ENCODE results near the gene SYDE1.
A peak's percentile ranks its signal among the peaks of the same experiment; 100 is the strongest.

The SYDE1 gene

GRCh38 chr19:15108845-15109767 lies 1.9 kb downstream of the SYDE1 start:
- Histone ChIP-seq H3K14ac (ENCODE audit: low read length in 2 of 2) (no peak overlapping the region), H3K4ac (ENCODE audit: low read depth in 1 of 2, low read length in 2 of 2) (peak overlapping the region; percentile 71 to 93), H2BK15ac (ENCODE audit: low read depth, poor library complexity, severe bottlenecking) (no peak overlapping the region), H3K4me3 (ENCODE audit: insufficient read depth in 1 of 2, low read depth in 1 of 2, low read length in 2 of 2) (peak overlapping the region; percentile 86 to 89), H3K4me1 (ENCODE audit: control insufficient read depth, insufficient read depth, low read depth, low read length) (peaks cover 14% of the 10 kb centered on the region), H3K23ac (ENCODE audit: low read length in 2 of 2) (no peak overlapping the region), H3K27me3 (ENCODE audit: control insufficient read depth in 1 of 2, insufficient read depth in 1 of 2, low read length in 2 of 2) (no peaks in the 10 kb centered on the region), H2AK5ac (ENCODE audit: low read length, severe bottlenecking) (no peak overlapping the region), H3K36me3 (ENCODE audit: control insufficient read depth in 1 of 2, insufficient read depth in 2 of 2, low read depth in 1 of 2, low read length in 2 of 2) (peaks cover 45 to 53% of the 10 kb centered on the region in 2 experiments), H2BK5ac (ENCODE audit: low read depth, low read length, poor library complexity, severe bottlenecking) (no peak overlapping the region), H3K9ac (ENCODE audit: low read length) (peak overlapping the region; percentile 91), H2BK12ac (ENCODE audit: low read length in 2 of 2) (peak overlapping the region in 1 of 2 experiments; percentile 60), H3K4me2 (ENCODE audit: low read length, poor library complexity, severe bottlenecking) (peak overlapping the region; percentile 83), H4K8ac (ENCODE audit: low read length) (peak overlapping the region; percentile 66), H3K18ac (ENCODE audit: low read depth in 1 of 2, low read length in 2 of 2) (peak overlapping the region in 1 of 2 experiments; percentile 79), H3K9me3 (ENCODE audit: control insufficient read depth, low read length) (peaks cover 8% of the 10 kb centered on the region), H3K27ac (ENCODE audit: low read length, poor library complexity, severe bottlenecking) (no peak overlapping the region), H3K79me1 (replicated peaks; ENCODE audit: low read length, poor library complexity, severe bottlenecking) (peaks cover 22% of the 10 kb centered on the region), H4K91ac (ENCODE audit: low read length) (no peak overlapping the region), H2AFZ (ENCODE audit: low read depth, low read length) (no peak overlapping the region), H2BK120ac (ENCODE audit: low read depth, low read length) (no peak overlapping the region)
- no peak for DNase-seq
- 91% methylated on average over 21 of the region's 21 CpGs for WGBS

GRCh38 chr19:15109768-15110417 lies 2.7 kb downstream of the SYDE1 start:
- Histone ChIP-seq H4K91ac (ENCODE audit: low read length) (no peak overlapping the region), H2BK15ac (ENCODE audit: low read depth, poor library complexity, severe bottlenecking) (no peak overlapping the region), H3K23ac (ENCODE audit: low read length in 2 of 2) (no peak overlapping the region), H2BK12ac (ENCODE audit: low read length in 2 of 2) (no peak overlapping the region), H3K4me3 (ENCODE audit: insufficient read depth in 1 of 2, low read depth in 1 of 2, low read length in 2 of 2) (no peak overlapping the region), H3K27me3 (ENCODE audit: control insufficient read depth in 1 of 2, insufficient read depth in 1 of 2, low read length in 2 of 2) (no peaks in the 10 kb centered on the region), H2AFZ (ENCODE audit: low read depth, low read length) (no peak overlapping the region), H4K8ac (ENCODE audit: low read length) (no peak overlapping the region), H2BK120ac (ENCODE audit: low read depth, low read length) (no peak overlapping the region), H3K4me1 (ENCODE audit: control insufficient read depth, insufficient read depth, low read depth, low read length) (peaks cover 16% of the 10 kb centered on the region), H2BK5ac (ENCODE audit: low read depth, low read length, poor library complexity, severe bottlenecking) (no peak overlapping the region), H3K27ac (ENCODE audit: low read length, poor library complexity, severe bottlenecking) (no peak overlapping the region), H3K4me2 (ENCODE audit: low read length, poor library complexity, severe bottlenecking) (no peak overlapping the region), H3K14ac (ENCODE audit: low read length in 2 of 2) (no peak overlapping the region), H2AK5ac (ENCODE audit: low read length, severe bottlenecking) (no peak overlapping the region), H3K18ac (ENCODE audit: low read depth in 1 of 2, low read length in 2 of 2) (no peak overlapping the region), H3K36me3 (ENCODE audit: control insufficient read depth in 1 of 2, insufficient read depth in 2 of 2, low read depth in 1 of 2, low read length in 2 of 2) (peaks cover 49 to 61% of the 10 kb centered on the region in 2 experiments), H3K79me1 (replicated peaks; ENCODE audit: low read length, poor library complexity, severe bottlenecking) (peaks cover 24% of the 10 kb centered on the region), H3K9me3 (ENCODE audit: control insufficient read depth, low read length) (no peaks in the 10 kb centered on the region), H3K9ac (ENCODE audit: low read length) (no peak overlapping the region), H3K4ac (ENCODE audit: low read depth in 1 of 2, low read length in 2 of 2) (no peak overlapping the region)
- WGBS, result 97% methylated on average over 49 of the region's 49 CpGs
- no peak for DNase-seq

- Histone ChIP-seq H3K27me3 (ENCODE audit: control insufficient read depth in 1 of 2, insufficient read depth in 1 of 2, low read length in 2 of 2) (no peaks in the 10 kb centered on the region), H3K4me2 (ENCODE audit: low read length, poor library complexity, severe bottlenecking) (no peak overlapping the region), H2AK5ac (ENCODE audit: low read length, severe bottlenecking) (no peak overlapping the region), H2BK15ac (ENCODE audit: low read depth, poor library complexity, severe bottlenecking) (no peak overlapping the region), H3K36me3 (ENCODE audit: control insufficient read depth in 1 of 2, insufficient read depth in 2 of 2, low read depth in 1 of 2, low read length in 2 of 2) (peaks cover 53 to 66% of the 10 kb centered on the region in 2 experiments), H4K8ac (ENCODE audit: low read length) (no peak overlapping the region), H2BK12ac (ENCODE audit: low read length in 2 of 2) (no peak overlapping the region), H3K18ac (ENCODE audit: low read depth in 1 of 2, low read length in 2 of 2) (no peak overlapping the region), H3K27ac (ENCODE audit: low read length, poor library complexity, severe bottlenecking) (no peak overlapping the region), H3K23ac (ENCODE audit: low read length in 2 of 2) (no peak overlapping the region), H2BK120ac (ENCODE audit: low read depth, low read length) (no peak overlapping the region), H3K9me3 (ENCODE audit: control insufficient read depth, low read length) (no peaks in the 10 kb centered on the region), H3K9ac (ENCODE audit: low read length) (no peak overlapping the region), H4K91ac (ENCODE audit: low read length) (no peak overlapping the region), H3K4me1 (ENCODE audit: control insufficient read depth, insufficient read depth, low read depth, low read length) (peaks cover 16% of the 10 kb centered on the region), H3K4ac (ENCODE audit: low read depth in 1 of 2, low read length in 2 of 2) (no peak overlapping the region), H2AFZ (ENCODE audit: low read depth, low read length) (no peak overlapping the region), H2BK5ac (ENCODE audit: low read depth, low read length, poor library complexity, severe bottlenecking) (no peak overlapping the region), H3K79me1 (replicated peaks; ENCODE audit: low read length, poor library complexity, severe bottlenecking) (peaks cover 24% of the 10 kb centered on the region), H3K14ac (ENCODE audit: low read length in 2 of 2) (no peak overlapping the region), H3K4me3 (ENCODE audit: insufficient read depth in 1 of 2, low read depth in 1 of 2, low read length in 2 of 2) (no peak overlapping the region)
- WGBS, result 97% methylated on average over 17 of the region's 17 CpGs
- DNase-seq, result no peak
These were observed 3.2 kb downstream of the SYDE1 start for GRCh38 chr19:15110418-15110815.

- no peak overlapping the region for H4K91ac ChIP-seq (ENCODE audit: low read length)
- H3K18ac ChIP-seq (ENCODE audit: low read depth in 1 of 2, low read length in 2 of 2), result no peak overlapping the region
- no peak overlapping the region for H3K27ac ChIP-seq (ENCODE audit: low read length, poor library complexity, severe bottlenecking)
- H2BK5ac ChIP-seq (ENCODE audit: low read depth, low read length, poor library complexity, severe bottlenecking), result no peak overlapping the region
- no peak overlapping the region for H2BK15ac ChIP-seq (ENCODE audit: low read depth, poor library complexity, severe bottlenecking)
- no peak overlapping the region for H3K23ac ChIP-seq (ENCODE audit: low read length in 2 of 2)
- no peak overlapping the region for H2BK12ac ChIP-seq (ENCODE audit: low read length in 2 of 2)
- H3K4me2 ChIP-seq (ENCODE audit: low read length, poor library complexity, severe bottlenecking), result no peak overlapping the region
- H3K36me3 ChIP-seq (ENCODE audit: control insufficient read depth in 1 of 2, insufficient read depth in 2 of 2, low read depth in 1 of 2, low read length in 2 of 2), result peaks cover 66 to 79% of the 10 kb centered on the region in 2 experiments
- no peak overlapping the region for H3K4me3 ChIP-seq (ENCODE audit: insufficient read depth in 1 of 2, low read depth in 1 of 2, low read length in 2 of 2)
- WGBS, result 98% methylated on average over 1 of the region's 1 CpG
- no peak overlapping the region for H2AK5ac ChIP-seq (ENCODE audit: low read length, severe bottlenecking)
- no peak overlapping the region for H3K4ac ChIP-seq (ENCODE audit: low read depth in 1 of 2, low read length in 2 of 2)
- DNase-seq, result no peak
- no peak overlapping the region for H3K9ac ChIP-seq (ENCODE audit: low read length)
- no peaks in the 10 kb centered on the region for H3K27me3 ChIP-seq (ENCODE audit: control insufficient read depth in 1 of 2, insufficient read depth in 1 of 2, low read length in 2 of 2)
- no peak overlapping the region for H2AFZ ChIP-seq (ENCODE audit: low read depth, low read length)
- no peak overlapping the region for H3K14ac ChIP-seq (ENCODE audit: low read length in 2 of 2)
- no peaks in the 10 kb centered on the region for H3K9me3 ChIP-seq (ENCODE audit: control insufficient read depth, low read length)
- H3K79me1 ChIP-seq (replicated peaks; ENCODE audit: low read length, poor library complexity, severe bottlenecking), result peaks cover 24% of the 10 kb centered on the region
- no peak overlapping the region for H4K8ac ChIP-seq (ENCODE audit: low read length)
- H3K4me1 ChIP-seq (ENCODE audit: control insufficient read depth, insufficient read depth, low read depth, low read length), result peaks cover 15% of the 10 kb centered on the region
- H2BK120ac ChIP-seq (ENCODE audit: low read depth, low read length), result no peak overlapping the region
These were observed 4.6 kb downstream of the SYDE1 start for GRCh38 chr19:15111758-15112157.
